Mesenchymal stem cell (in vitro differentiated cells and primary cell): ENCODE data around the gene KCNC1.
A peak's percentile ranks its signal among the peaks of the same experiment; 100 is the strongest.

ENCODE experiments used
- DNase-seq: peaks from one replicate; pipeline ENCODE4 v3.0.0-alpha.2; 2013
- H2AFZ ChIP-seq: one replicate; pipeline ENCODE4 v1.6.1; 2013; ENCODE audit warnings: low read depth, mild to moderate bottlenecking, control low read depth, inconsistent platforms, low read length, moderate library complexity
- H2AK5ac ChIP-seq: 2 replicates; pipeline ENCODE4 v1.6.1; 2013; ENCODE audit warnings: low read length, moderate library complexity, mild to moderate bottlenecking, inconsistent platforms; ENCODE audit not compliant: severe bottlenecking
- H2BK120ac ChIP-seq: one replicate; pipeline ENCODE4 v1.6.1; 2013; ENCODE audit warnings: low read depth, mild to moderate bottlenecking, inconsistent platforms, low read length, moderate library complexity
- H2BK12ac ChIP-seq, 2 experiments: one replicate each; pipeline ENCODE4 v1.6.1; 2013; ENCODE audit warnings: inconsistent platforms in 2 of 2, low read length in 2 of 2, mild to moderate bottlenecking in 2 of 2, moderate library complexity in 2 of 2, control low read depth in 1 of 2
- H2BK15ac ChIP-seq: one replicate; pipeline ENCODE4 v1.6.1; 2013; ENCODE audit warnings: mild to moderate bottlenecking, low read depth, inconsistent platforms; ENCODE audit not compliant: poor library complexity, severe bottlenecking
- H2BK5ac ChIP-seq: 2 replicates; pipeline ENCODE4 v1.6.1; 2013; ENCODE audit warnings: low read depth, mild to moderate bottlenecking, low read length, control low read depth, inconsistent platforms; ENCODE audit not compliant: poor library complexity, severe bottlenecking
- H3K14ac ChIP-seq, 2 experiments: one replicate each; pipeline ENCODE4 v1.6.1; 2013; ENCODE audit warnings: inconsistent platforms in 2 of 2, low read length in 2 of 2, control low read depth in 1 of 2, mild to moderate bottlenecking in 1 of 2, moderate library complexity in 1 of 2
- H3K18ac ChIP-seq, 2 experiments: one replicate each; pipeline ENCODE4 v1.6.1; 2013; ENCODE audit warnings: inconsistent platforms in 2 of 2, low read length in 2 of 2, control low read depth in 1 of 2, low read depth in 1 of 2, mild to moderate bottlenecking in 1 of 2
- H3K23ac ChIP-seq, 2 experiments: one replicate each; pipeline ENCODE4 v1.6.1; 2013; ENCODE audit warnings: inconsistent platforms in 2 of 2, low read length in 2 of 2, mild to moderate bottlenecking in 2 of 2, moderate library complexity in 2 of 2, control low read depth in 1 of 2
- H3K27ac ChIP-seq: 2 replicates; pipeline ENCODE4 v1.5.1; 2013; ENCODE audit warnings: mild to moderate bottlenecking, moderate library complexity, low read length, control low read depth, inconsistent platforms; ENCODE audit not compliant: poor library complexity, severe bottlenecking
- H3K27me3 ChIP-seq, 2 experiments: 2 replicates each; pipeline versions ENCODE4 v1.6.1 to v1.7.0; 2013; ENCODE audit warnings: low read length in 2 of 2, mild to moderate bottlenecking in 2 of 2, moderate library complexity in 2 of 2, control low read depth in 1 of 2, inconsistent platforms in 1 of 2; ENCODE audit not compliant: control insufficient read depth in 1 of 2, insufficient read depth in 1 of 2
- H3K36me3 ChIP-seq, 2 experiments: 2 replicates each; pipeline versions ENCODE4 v1.6.1 to v1.7.0; 2013; ENCODE audit warnings: low read length in 2 of 2, control low read depth in 1 of 2, inconsistent platforms in 1 of 2, low read depth in 1 of 2, mild to moderate bottlenecking in 1 of 2; ENCODE audit not compliant: insufficient read depth in 2 of 2, control insufficient read depth in 1 of 2
- H3K4ac ChIP-seq, 2 experiments: one replicate each; pipeline ENCODE4 v1.6.1; 2013; ENCODE audit warnings: inconsistent platforms in 2 of 2, low read length in 2 of 2, mild to moderate bottlenecking in 2 of 2, moderate library complexity in 2 of 2, control low read depth in 1 of 2, low read depth in 1 of 2
- H3K4me1 ChIP-seq: 2 replicates; pipeline ENCODE4 v1.6.1; 2013; ENCODE audit warnings: low read depth, low read length, control low read depth; ENCODE audit not compliant: control insufficient read depth, insufficient read depth
- H3K4me2 ChIP-seq: 2 replicates; pipeline ENCODE4 v1.6.1; 2013; ENCODE audit warnings: low read length, mild to moderate bottlenecking, inconsistent platforms; ENCODE audit not compliant: poor library complexity, severe bottlenecking
- H3K4me3 ChIP-seq, 2 experiments: 2 replicates each; pipeline versions ENCODE4 v1.5.1 to v1.7.0; 2013; ENCODE audit warnings: low read length in 2 of 2, mild to moderate bottlenecking in 2 of 2, control low read depth in 1 of 2, low read depth in 1 of 2; ENCODE audit not compliant: insufficient read depth in 1 of 2
- H3K79me1 ChIP-seq: replicated peaks from 2 replicates; pipeline ENCODE4 v1.6.1; 2013; ENCODE audit warnings: mild to moderate bottlenecking, control low read depth, low read length, inconsistent platforms; ENCODE audit not compliant: poor library complexity, severe bottlenecking
- H3K9ac ChIP-seq: 2 replicates; pipeline ENCODE4 v1.7.0; 2013; ENCODE audit warnings: mild to moderate bottlenecking, low read length, moderate library complexity
- H3K9me3 ChIP-seq: 2 replicates; pipeline ENCODE4 v1.7.0; 2013; ENCODE audit warnings: mild to moderate bottlenecking, low read length; ENCODE audit not compliant: control insufficient read depth
- H4K8ac ChIP-seq: one replicate; pipeline ENCODE4 v1.6.1; 2013; ENCODE audit warnings: inconsistent platforms, mild to moderate bottlenecking, low read length, moderate library complexity
- H4K91ac ChIP-seq: one replicate; pipeline ENCODE4 v1.6.1; 2013; ENCODE audit warnings: mild to moderate bottlenecking, low read length, inconsistent platforms
- WGBS: methylation state at CpG from one replicate; pipeline ENCODE4 v1.1.7; 2013; ENCODE audit warnings: mixed read lengths; 5-methylcytosine and 5-hydroxymethylcytosine counted together

KCNC1 gene

GRCh38 chr11:17770917-17771316 lies 36.3 kb downstream of the KCNC1 start:
- Histone ChIP-seq H2BK12ac (no peak overlapping the region), H3K18ac (no peak overlapping the region), H4K91ac (no peak overlapping the region), H3K23ac (no peak overlapping the region), H2AFZ (no peak overlapping the region), H3K36me3 (no peaks in the 10 kb centered on the region), H4K8ac (no peak overlapping the region), H3K9me3 (no peaks in the 10 kb centered on the region), H2BK15ac (no peak overlapping the region), H3K4me1 (no peaks in the 10 kb centered on the region), H2AK5ac (no peak overlapping the region), H3K27me3 (peaks cover 6 to 18% of the 10 kb centered on the region in 2 experiments), H3K14ac (no peak overlapping the region), H3K9ac (no peak overlapping the region), H3K79me1 (no peaks in the 10 kb centered on the region), H3K27ac (no peak overlapping the region), H3K4me2 (no peak overlapping the region), H3K4ac (no peak overlapping the region), H2BK5ac (no peak overlapping the region), H2BK120ac (no peak overlapping the region), H3K4me3 (no peak overlapping the region)
- DNase-seq, result peak; percentile 5

GRCh38 chr11:17771415-17771814 lies 36.8 kb downstream of the KCNC1 start:
- Histone ChIP-seq H3K18ac (no peak overlapping the region), H3K79me1 (no peaks in the 10 kb centered on the region), H4K8ac (no peak overlapping the region), H2BK12ac (no peak overlapping the region), H4K91ac (no peak overlapping the region), H3K27ac (no peak overlapping the region), H2BK5ac (no peak overlapping the region), H2AK5ac (no peak overlapping the region), H3K9ac (no peak overlapping the region), H2BK120ac (no peak overlapping the region), H3K4me1 (no peaks in the 10 kb centered on the region), H3K14ac (no peak overlapping the region), H3K36me3 (no peaks in the 10 kb centered on the region), H2AFZ (no peak overlapping the region), H3K4me3 (no peak overlapping the region), H3K23ac (no peak overlapping the region), H3K4ac (no peak overlapping the region), H3K27me3 (peaks cover under 1 to 13% of the 10 kb centered on the region in 2 experiments), H3K4me2 (no peak overlapping the region), H3K9me3 (no peaks in the 10 kb centered on the region), H2BK15ac (no peak overlapping the region)
- 84% methylated on average over 17 of the region's 17 CpGs for WGBS
- no peak for DNase-seq

DNA sequence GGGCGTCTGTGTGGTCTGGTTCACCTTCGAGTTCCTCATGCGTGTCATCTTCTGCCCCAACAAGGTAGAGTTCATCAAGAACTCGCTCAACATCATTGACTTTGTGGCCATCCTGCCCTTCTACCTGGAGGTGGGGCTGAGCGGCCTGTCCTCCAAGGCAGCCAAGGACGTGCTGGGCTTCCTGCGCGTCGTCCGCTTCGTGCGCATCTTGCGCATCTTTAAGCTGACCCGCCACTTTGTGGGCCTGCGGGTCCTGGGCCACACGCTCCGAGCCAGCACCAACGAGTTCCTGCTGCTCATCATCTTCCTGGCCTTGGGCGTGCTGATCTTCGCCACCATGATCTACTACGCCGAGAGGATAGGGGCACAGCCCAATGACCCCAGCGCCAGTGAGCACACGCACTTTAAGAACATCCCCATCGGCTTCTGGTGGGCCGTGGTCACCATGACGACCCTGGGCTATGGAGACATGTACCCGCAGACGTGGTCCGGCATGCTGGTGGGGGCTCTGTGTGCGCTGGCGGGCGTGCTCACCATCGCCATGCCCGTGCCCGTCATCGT lies 37.3 kb downstream of the KCNC1 start:
- no peak overlapping the region for H3K4ac ChIP-seq
- H2BK120ac ChIP-seq, result no peak overlapping the region
- no peak overlapping the region for H3K27ac ChIP-seq
- H3K36me3 ChIP-seq, result no peaks in the 10 kb centered on the region
- no peak overlapping the region for H2BK15ac ChIP-seq
- H2BK12ac ChIP-seq, result no peak overlapping the region
- H3K4me3 ChIP-seq, result no peak overlapping the region
- no peaks in the 10 kb centered on the region for H3K4me1 ChIP-seq
- no peaks in the 10 kb centered on the region for H3K9me3 ChIP-seq
- H3K9ac ChIP-seq, result no peak overlapping the region
- no peak for DNase-seq
- H3K79me1 ChIP-seq, result no peaks in the 10 kb centered on the region
- WGBS, result 94% methylated on average over 37 of the region's 37 CpGs
- no peak overlapping the region for H3K23ac ChIP-seq
- no peak overlapping the region for H3K18ac ChIP-seq
- no peak overlapping the region for H4K91ac ChIP-seq
- peaks cover 0 to 13% of the 10 kb centered on the region in 2 experiments for H3K27me3 ChIP-seq
- H3K4me2 ChIP-seq, result no peak overlapping the region
- H4K8ac ChIP-seq, result no peak overlapping the region
- H2AFZ ChIP-seq, result no peak overlapping the region
- no peak overlapping the region for H2AK5ac ChIP-seq
- H2BK5ac ChIP-seq, result no peak overlapping the region
- no peak overlapping the region for H3K14ac ChIP-seq

- 94% methylated on average over 29 of the region's 31 CpGs for WGBS
- DNase-seq, result no peak
- H3K9me3 ChIP-seq, result no peaks in the 10 kb centered on the region
- H3K4ac ChIP-seq, result no peak overlapping the region
- H2BK5ac ChIP-seq, result no peak overlapping the region
- no peak overlapping the region for H2BK15ac ChIP-seq
- H3K23ac ChIP-seq, result no peak overlapping the region
- no peaks in the 10 kb centered on the region for H3K36me3 ChIP-seq
- H3K18ac ChIP-seq, result no peak overlapping the region
- H3K4me3 ChIP-seq, result no peak overlapping the region
- no peak overlapping the region for H3K9ac ChIP-seq
- no peak overlapping the region for H4K91ac ChIP-seq
- no peaks in the 10 kb centered on the region for H3K79me1 ChIP-seq
- no peak overlapping the region for H2BK120ac ChIP-seq
- H2BK12ac ChIP-seq, result no peak overlapping the region
- peaks cover 0 to 13% of the 10 kb centered on the region in 2 experiments for H3K27me3 ChIP-seq
- no peak overlapping the region for H3K4me2 ChIP-seq
- H2AFZ ChIP-seq, result no peak overlapping the region
- no peak overlapping the region for H4K8ac ChIP-seq
- no peak overlapping the region for H3K14ac ChIP-seq
- H3K27ac ChIP-seq, result no peak overlapping the region
- H2AK5ac ChIP-seq, result no peak overlapping the region
- H3K4me1 ChIP-seq, result no peaks in the 10 kb centered on the region
Observed at GRCh38 chr11:17772704-17773600, 38.4 kb downstream of the KCNC1 start.
